PC-9 (cell line): Measurements from ENCODE around the gene TSPAN14.
"Not testable (repeated sequence)": the region's sequence is repeated elsewhere in the genome, so short reads cannot be mapped to it uniquely, and the experiment has no call there.

ENCODE experiments used
- EZH2 ChIP-seq: fragments of 200-600 bp; sonication (generic); IDR thresholded peaks from 2 replicates; pipeline ENCODE4 v1.8.0; 2017; ENCODE audit warnings: antibody characterized with exemption, low read depth
- TF ChIP-seq, protein P1 (sequence below): fragments of 200-600 bp; sonication (generic); conservative IDR thresholded peaks from 2 replicates; pipeline ENCODE4 v1.6.1; 2017; ENCODE audit warnings: mixed run types, antibody characterized with exemption, mild to moderate bottlenecking, moderate library complexity

DNA sequence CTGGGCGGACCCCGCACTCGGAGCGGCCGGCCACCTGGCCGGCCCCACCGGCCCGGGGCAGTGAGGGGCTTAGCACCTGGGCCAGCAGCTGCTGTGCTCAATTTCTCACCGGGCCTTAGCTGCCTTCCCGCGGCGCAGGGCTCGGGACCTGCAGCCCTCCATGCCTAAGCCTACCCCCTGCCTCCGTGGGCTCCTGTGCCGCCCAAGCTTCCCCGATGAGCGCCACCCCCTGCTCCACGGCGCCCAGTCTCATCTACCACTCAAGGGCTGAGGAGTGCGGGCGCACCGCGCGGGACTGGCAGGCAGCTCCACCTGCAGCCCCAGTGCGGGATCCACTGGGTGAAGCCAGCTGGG lies 89.2 kb downstream of the TSPAN14 start:
- not testable (repeated sequence) for TF ChIP-seq EZH2
- TF ChIP-seq, protein P1, sequence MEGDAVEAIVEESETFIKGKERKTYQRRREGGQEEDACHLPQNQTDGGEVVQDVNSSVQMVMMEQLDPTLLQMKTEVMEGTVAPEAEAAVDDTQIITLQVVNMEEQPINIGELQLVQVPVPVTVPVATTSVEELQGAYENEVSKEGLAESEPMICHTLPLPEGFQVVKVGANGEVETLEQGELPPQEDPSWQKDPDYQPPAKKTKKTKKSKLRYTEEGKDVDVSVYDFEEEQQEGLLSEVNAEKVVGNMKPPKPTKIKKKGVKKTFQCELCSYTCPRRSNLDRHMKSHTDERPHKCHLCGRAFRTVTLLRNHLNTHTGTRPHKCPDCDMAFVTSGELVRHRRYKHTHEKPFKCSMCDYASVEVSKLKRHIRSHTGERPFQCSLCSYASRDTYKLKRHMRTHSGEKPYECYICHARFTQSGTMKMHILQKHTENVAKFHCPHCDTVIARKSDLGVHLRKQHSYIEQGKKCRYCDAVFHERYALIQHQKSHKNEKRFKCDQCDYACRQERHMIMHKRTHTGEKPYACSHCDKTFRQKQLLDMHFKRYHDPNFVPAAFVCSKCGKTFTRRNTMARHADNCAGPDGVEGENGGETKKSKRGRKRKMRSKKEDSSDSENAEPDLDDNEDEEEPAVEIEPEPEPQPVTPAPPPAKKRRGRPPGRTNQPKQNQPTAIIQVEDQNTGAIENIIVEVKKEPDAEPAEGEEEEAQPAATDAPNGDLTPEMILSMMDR = not testable (repeated sequence)
